Measurements from ENCODE around the gene NINL. TPM values are rescaled to one million over a fixed set of nuclear protein-coding genes. Genes with fewer than 3 reads are reported as not detected.

NINL gene
- total and polyA plus RNA-seq, 4 donors = 13.1 to 50.6 (median 31.2) TPM

GRCh38 chr20:25548613-25549086, 36.7 kb downstream of the NINL start:
- peak overlapping the region; percentile 20 for H3K27ac ChIP-seq (ENCODE audit: low read depth, low read length)
- H3K36me3 ChIP-seq (ENCODE audit: control insufficient read depth, insufficient read depth, low read length) = peaks cover 14% of the 10 kb centered on the region
- no peak for DNase-seq (ENCODE audit: low read depth in 4 of 6, low spot score in 6 of 6)
- 97% methylated on average over 11 of the region's 14 CpGs for WGBS (ENCODE audit: insufficient coverage)
- no peaks in the 10 kb centered on the region for H3K9me3 ChIP-seq (ENCODE audit: control insufficient read depth, insufficient read depth, low read length)
- peaks cover 26% of the 10 kb centered on the region for H3K4me1 ChIP-seq (ENCODE audit: control insufficient read depth, insufficient read depth, low read length)
- no peak overlapping the region for H3K4me3 ChIP-seq (ENCODE audit: low read depth, low read length)
- H3K27me3 ChIP-seq (ENCODE audit: control insufficient read depth, insufficient read depth, low read length) = no peaks in the 10 kb centered on the region

DNA sequence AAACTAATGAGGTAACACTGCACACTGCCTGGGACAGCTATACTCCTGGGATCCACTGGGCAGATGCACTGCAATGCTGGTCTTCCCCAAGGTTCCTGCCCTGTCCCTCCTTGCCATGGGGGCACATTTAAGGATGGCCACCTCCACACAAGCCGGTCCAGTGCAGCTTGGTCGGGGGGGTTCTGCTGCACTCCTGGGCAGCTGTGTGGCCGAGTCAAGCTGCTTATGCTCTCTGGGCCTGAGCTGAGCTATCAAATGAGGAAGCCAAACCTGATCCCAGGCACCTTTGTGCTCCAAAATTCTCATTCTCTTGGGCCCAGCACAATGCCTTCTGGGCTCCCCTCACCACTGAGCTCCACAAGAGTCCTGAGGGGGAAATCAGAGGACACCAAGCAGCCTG, 37.3 kb downstream of the NINL start:
- H3K4me3 ChIP-seq (ENCODE audit: low read depth, low read length) = no peak overlapping the region
- 63% methylated on average over 3 of the region's 3 CpGs for WGBS (ENCODE audit: insufficient coverage)

DNA sequence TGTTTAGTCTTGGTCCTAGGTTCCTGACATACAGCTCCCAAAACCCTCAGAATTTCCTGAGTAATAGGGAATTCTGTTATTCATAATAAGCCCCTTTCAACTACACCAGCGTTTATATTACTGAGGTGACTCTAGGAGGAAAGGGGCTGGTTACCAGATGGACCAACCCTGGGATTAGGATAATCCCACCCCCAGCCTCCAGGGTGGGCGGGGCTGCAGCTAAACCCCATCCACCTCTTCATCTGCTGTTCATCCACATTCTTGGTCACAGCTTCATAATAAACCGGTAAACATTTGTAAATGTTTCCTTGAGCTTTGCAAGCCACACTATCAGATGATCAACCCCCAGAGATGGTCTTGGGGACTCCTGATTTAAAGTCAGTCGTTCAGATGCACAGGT, 38.3 kb downstream of the NINL start:
- Histone ChIP-seq H3K36me3 (ENCODE audit: control insufficient read depth, insufficient read depth, low read length) (peaks cover 14% of the 10 kb centered on the region), H3K4me3 (ENCODE audit: low read depth, low read length) (no peak overlapping the region), H3K27me3 (ENCODE audit: control insufficient read depth, insufficient read depth, low read length) (no peaks in the 10 kb centered on the region), H3K27ac (ENCODE audit: low read depth, low read length) (no peak overlapping the region), H3K9me3 (ENCODE audit: control insufficient read depth, insufficient read depth, low read length) (no peaks in the 10 kb centered on the region), H3K4me1 (ENCODE audit: control insufficient read depth, insufficient read depth, low read length) (peaks cover 20% of the 10 kb centered on the region)
- no peak for DNase-seq (ENCODE audit: low read depth in 4 of 6, low spot score in 6 of 6)
- 91% methylated on average over 4 of the region's 4 CpGs for WGBS (ENCODE audit: insufficient coverage)

More for the DNA sequence above, 37.3 kb downstream of the NINL start:
- Histone ChIP-seq H3K4me1 (ENCODE audit: control insufficient read depth, insufficient read depth, low read length) (peaks cover 24% of the 10 kb centered on the region), H3K36me3 (ENCODE audit: control insufficient read depth, insufficient read depth, low read length) (peaks cover 14% of the 10 kb centered on the region), H3K9me3 (ENCODE audit: control insufficient read depth, insufficient read depth, low read length) (no peaks in the 10 kb centered on the region), H3K27ac (ENCODE audit: low read depth, low read length) (no peak overlapping the region), H3K27me3 (ENCODE audit: control insufficient read depth, insufficient read depth, low read length) (no peaks in the 10 kb centered on the region)
- DNase-seq (ENCODE audit: low read depth in 4 of 6, low spot score in 6 of 6) = no peak

GRCh38 chr20:25546048-25546447, 39.3 kb downstream of the NINL start:
- DNase-seq (ENCODE audit: low read depth in 4 of 6, low spot score in 6 of 6) = no peak
- H3K4me3 ChIP-seq (ENCODE audit: low read depth, low read length) = no peak overlapping the region
- 79% methylated on average over 3 of the region's 4 CpGs for WGBS (ENCODE audit: insufficient coverage)
- H3K9me3 ChIP-seq (ENCODE audit: control insufficient read depth, insufficient read depth, low read length) = no peaks in the 10 kb centered on the region
- H3K36me3 ChIP-seq (ENCODE audit: control insufficient read depth, insufficient read depth, low read length) = peaks cover 14% of the 10 kb centered on the region
- peaks cover 23% of the 10 kb centered on the region for H3K4me1 ChIP-seq (ENCODE audit: control insufficient read depth, insufficient read depth, low read length)
- no peaks in the 10 kb centered on the region for H3K27me3 ChIP-seq (ENCODE audit: control insufficient read depth, insufficient read depth, low read length)
- no peak overlapping the region for H3K27ac ChIP-seq (ENCODE audit: low read depth, low read length)

- Histone ChIP-seq H3K4me3 (ENCODE audit: low read depth, low read length) (no peak overlapping the region), H3K27me3 (ENCODE audit: control insufficient read depth, insufficient read depth, low read length) (no peaks in the 10 kb centered on the region), H3K27ac (ENCODE audit: low read depth, low read length) (no peak overlapping the region), H3K36me3 (ENCODE audit: control insufficient read depth, insufficient read depth, low read length) (peaks cover 14% of the 10 kb centered on the region), H3K4me1 (ENCODE audit: control insufficient read depth, insufficient read depth, low read length) (peaks cover 25% of the 10 kb centered on the region), H3K9me3 (ENCODE audit: control insufficient read depth, insufficient read depth, low read length) (no peaks in the 10 kb centered on the region)
- DNase-seq (ENCODE audit: low read depth in 4 of 6, low spot score in 6 of 6) = no peak
- WGBS (ENCODE audit: insufficient coverage) = 69% methylated on average over 2 of the region's 3 CpGs
Observed at GRCh38 chr20:25545171-25545570, 40.2 kb downstream of the NINL start.

DNA sequence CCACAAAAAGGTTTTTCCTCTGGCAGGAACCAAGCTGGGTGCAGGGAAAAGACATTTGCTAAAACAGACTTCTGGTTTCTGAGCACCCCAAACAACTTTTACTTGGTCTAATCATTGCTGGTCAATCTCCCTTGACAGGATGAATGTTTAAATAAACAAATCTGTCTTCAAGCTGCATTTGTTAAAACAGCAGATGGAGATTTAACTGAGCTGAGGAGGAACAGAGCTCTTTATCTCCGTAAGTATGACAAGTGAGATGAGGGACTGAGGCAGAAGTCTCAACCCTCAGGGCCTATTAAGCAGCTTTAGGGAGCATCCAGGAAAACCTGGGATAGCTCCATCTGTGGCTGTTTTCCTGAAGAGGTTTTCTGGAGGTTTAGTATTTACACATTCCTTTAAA, 40.6 kb downstream of the NINL start:
- Histone ChIP-seq H3K27ac (ENCODE audit: low read depth, low read length) (no peak overlapping the region), H3K4me3 (ENCODE audit: low read depth, low read length) (no peak overlapping the region), H3K4me1 (ENCODE audit: control insufficient read depth, insufficient read depth, low read length) (peaks cover 24% of the 10 kb centered on the region), H3K36me3 (ENCODE audit: control insufficient read depth, insufficient read depth, low read length) (peaks cover 14% of the 10 kb centered on the region), H3K9me3 (ENCODE audit: control insufficient read depth, insufficient read depth, low read length) (no peaks in the 10 kb centered on the region), H3K27me3 (ENCODE audit: control insufficient read depth, insufficient read depth, low read length) (no peaks in the 10 kb centered on the region)
- 0% methylated on average over 1 of the region's 1 CpG for WGBS (ENCODE audit: insufficient coverage)
- DNase-seq (ENCODE audit: low read depth in 4 of 6, low spot score in 6 of 6) = peak in 2 of 6 donors; percentile 35 to 86

- peaks cover 25% of the 10 kb centered on the region for H3K4me1 ChIP-seq (ENCODE audit: control insufficient read depth, insufficient read depth, low read length)
- H3K4me3 ChIP-seq (ENCODE audit: low read depth, low read length) = no peak overlapping the region
- H3K9me3 ChIP-seq (ENCODE audit: control insufficient read depth, insufficient read depth, low read length) = no peaks in the 10 kb centered on the region
- no peak overlapping the region for H3K27ac ChIP-seq (ENCODE audit: low read depth, low read length)
- 21% methylated on average over 4 of the region's 4 CpGs for WGBS (ENCODE audit: insufficient coverage)
- peaks cover 14% of the 10 kb centered on the region for H3K36me3 ChIP-seq (ENCODE audit: control insufficient read depth, insufficient read depth, low read length)
- peak in 1 of 6 donors; percentile 41 for DNase-seq (ENCODE audit: low read depth in 4 of 6, low spot score in 6 of 6)
- H3K27me3 ChIP-seq (ENCODE audit: control insufficient read depth, insufficient read depth, low read length) = no peaks in the 10 kb centered on the region
Observed at GRCh38 chr20:25544311-25544710, 41.0 kb downstream of the NINL start.

- DNase-seq (ENCODE audit: low read depth in 4 of 6, low spot score in 6 of 6) = no peak
- H3K27ac ChIP-seq (ENCODE audit: low read depth, low read length) = no peak overlapping the region
- WGBS (ENCODE audit: insufficient coverage) = 100% methylated on average over 1 of the region's 3 CpGs
Observed at GRCh38 chr20:25543068-25543467, 42.3 kb downstream of the NINL start.

GRCh38 chr20:25541676-25542075, 43.7 kb downstream of the NINL start:
- Histone ChIP-seq H3K27ac (ENCODE audit: low read depth, low read length) (no peak overlapping the region), H3K27me3 (ENCODE audit: control insufficient read depth, insufficient read depth, low read length) (no peaks in the 10 kb centered on the region), H3K4me1 (ENCODE audit: control insufficient read depth, insufficient read depth, low read length) (peaks cover 27% of the 10 kb centered on the region), H3K9me3 (ENCODE audit: control insufficient read depth, insufficient read depth, low read length) (no peaks in the 10 kb centered on the region), H3K36me3 (ENCODE audit: control insufficient read depth, insufficient read depth, low read length) (peaks cover 16% of the 10 kb centered on the region), H3K4me3 (ENCODE audit: low read depth, low read length) (no peak overlapping the region)
- whole genome bisulfite sequencing (ENCODE audit: insufficient coverage) = 40% methylated on average over 2 of the region's 2 CpGs
- DNase-seq (ENCODE audit: low read depth in 4 of 6, low spot score in 6 of 6) = no peak

More at GRCh38 chr20:25543068-25543467, 42.3 kb downstream of the NINL start:
- Histone ChIP-seq H3K36me3 (ENCODE audit: control insufficient read depth, insufficient read depth, low read length) (peaks cover 11% of the 10 kb centered on the region), H3K27me3 (ENCODE audit: control insufficient read depth, insufficient read depth, low read length) (no peaks in the 10 kb centered on the region), H3K4me1 (ENCODE audit: control insufficient read depth, insufficient read depth, low read length) (peaks cover 23% of the 10 kb centered on the region), H3K4me3 (ENCODE audit: low read depth, low read length) (no peak overlapping the region), H3K9me3 (ENCODE audit: control insufficient read depth, insufficient read depth, low read length) (no peaks in the 10 kb centered on the region)

GRCh38 chr20:25539742-25540672, 45.3 kb downstream of the NINL start:
- H3K27me3 ChIP-seq (ENCODE audit: control insufficient read depth, insufficient read depth, low read length) = no peaks in the 10 kb centered on the region
- no peaks in the 10 kb centered on the region for H3K9me3 ChIP-seq (ENCODE audit: control insufficient read depth, insufficient read depth, low read length)
- peaks cover 16% of the 10 kb centered on the region for H3K36me3 ChIP-seq (ENCODE audit: control insufficient read depth, insufficient read depth, low read length)
- peaks cover 37% of the 10 kb centered on the region for H3K4me1 ChIP-seq (ENCODE audit: control insufficient read depth, insufficient read depth, low read length)
- peak overlapping the region; percentile 25 for H3K27ac ChIP-seq (ENCODE audit: low read depth, low read length)
- DNase-seq (ENCODE audit: low read depth in 4 of 6, low spot score in 6 of 6) = peak in 1 of 6 donors; percentile 42
- H3K4me3 ChIP-seq (ENCODE audit: low read depth, low read length) = no peak overlapping the region
- WGBS (ENCODE audit: insufficient coverage) = 50% methylated on average over 12 of the region's 19 CpGs

Data from spinal cord (tissue), 10 donors.